Right kidney (tissue), 9 donors: ENCODE results near the gene ACCS.

Experiments
- DNase-seq: peaks from one replicate; pipeline ENCODE4 v3.0.0-alpha.2; 2016
- long read RNA-seq, 8 donors: transcript quantifications; one replicate each; lab custom pipeline, GENCODE V29; 2026

ACCS gene
- long read RNA-seq, donor 1, partial matches to known transcripts = 0 of 1 reads
- long read RNA-seq, donor 1, other reads (novel, unspliced or antisense) = 0 of 1 reads
- long read RNA-seq, donor 2 = 0 reads
- long read RNA-seq, donor 3 = 0 reads
- long read RNA-seq, donor 4 = 0 reads
- long read RNA-seq, donor 5, partial matches to known transcripts = 0 of 1 reads
- long read RNA-seq, donor 5, other reads (novel, unspliced or antisense) = 0 of 1 reads
- long read RNA-seq, donor 6 = 0 reads
- long read RNA-seq, donor 7, partial matches to known transcripts = 0 of 2 reads
- long read RNA-seq, donor 7, other reads (novel, unspliced or antisense) = 0 of 2 reads
- long read RNA-seq, donor 8, partial matches to known transcripts = 0 of 2 reads
- long read RNA-seq, donor 8, other reads (novel, unspliced or antisense) = 0 of 2 reads

- DNase-seq = peak; percentile 96
Observed at GRCh38 chr11:44065841-44066731, at the start of gene ACCS. ACCS (plus strand) TSS chr11:44066270; CDS start chr11:44067628, 1,358 bp downstream.

DNA sequence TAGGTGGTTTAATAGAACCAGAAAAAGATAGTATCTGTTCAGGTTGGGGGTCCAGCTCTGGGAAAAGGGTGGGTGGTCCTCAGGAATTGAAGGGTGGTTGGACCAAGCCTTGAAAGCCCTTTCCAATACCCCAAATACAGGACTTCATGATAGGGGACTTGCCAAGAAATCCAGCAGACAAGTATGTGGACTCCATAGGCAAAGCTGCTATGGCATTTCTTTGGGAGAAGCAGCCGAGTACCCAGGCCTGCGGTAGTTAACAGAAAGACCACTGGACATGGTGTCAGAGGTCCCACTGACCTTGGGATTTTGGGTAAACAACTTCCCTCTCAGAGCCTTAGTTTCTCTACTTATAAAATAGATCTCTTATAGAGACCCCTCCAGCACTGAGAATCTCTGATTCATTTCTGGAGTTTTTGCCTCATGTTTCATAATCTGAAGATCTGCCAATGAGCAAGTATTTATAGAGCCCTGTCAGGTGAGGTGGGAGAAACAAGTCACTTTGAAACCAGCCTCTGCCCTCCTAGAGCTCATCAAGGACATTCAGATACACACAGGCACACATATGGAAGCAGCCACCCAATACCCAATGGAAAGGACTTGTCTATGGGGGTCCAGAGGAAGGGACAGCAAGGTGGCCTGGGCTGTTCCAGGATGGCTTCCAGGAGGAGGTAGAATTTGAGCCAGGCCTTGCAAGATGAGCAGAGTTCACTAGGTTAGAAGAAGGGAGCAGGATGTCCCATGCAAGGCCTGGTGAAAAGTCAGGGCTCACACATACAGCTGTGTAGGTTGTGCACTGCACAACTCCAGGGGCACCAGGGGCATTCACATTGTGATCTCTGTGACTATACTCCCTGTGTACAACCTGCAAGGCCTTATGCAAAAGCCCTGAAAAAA lies 49.3 kb upstream of the ACCS start:
- no peak for DNase-seq

GRCh38 chr11:44017443-44018126 lies 48.5 kb upstream of the ACCS start:
- no peak for DNase-seq

GRCh38 chr11:44018127-44018521 lies 47.9 kb upstream of the ACCS start:
- DNase-seq = no peak

GRCh38 chr11:44018829-44019228 lies 47.2 kb upstream of the ACCS start:
- DNase-seq = no peak

- DNase-seq = no peak
Observed at GRCh38 chr11:44024977-44025376, 41.1 kb upstream of the ACCS start.

GRCh38 chr11:44025727-44026126 lies 40.3 kb upstream of the ACCS start:
- DNase-seq = no peak

GRCh38 chr11:44028401-44028800 lies 37.7 kb upstream of the ACCS start:
- no peak for DNase-seq

GRCh38 chr11:44028816-44029506 lies 37.1 kb upstream of the ACCS start:
- no peak for DNase-seq

DNA sequence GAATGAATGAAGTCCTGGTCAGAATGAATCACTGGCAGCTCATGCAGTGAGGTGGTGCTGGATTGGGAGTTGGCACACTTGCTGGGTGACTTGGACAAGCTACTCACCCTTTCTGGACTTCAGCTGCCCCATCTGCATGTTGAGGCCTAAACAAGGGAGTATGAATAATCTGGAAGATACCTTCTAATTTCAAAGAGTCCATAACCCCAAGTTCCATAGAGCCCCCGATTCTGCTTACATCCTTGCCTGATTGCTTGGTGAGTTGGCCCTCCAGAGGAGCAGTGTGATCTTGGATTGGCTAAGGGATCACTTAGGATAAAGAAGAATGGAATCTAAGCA lies 36.6 kb upstream of the ACCS start:
- no peak for DNase-seq

- DNase-seq = peak; percentile 22
Observed at GRCh38 chr11:44029977-44030911, 35.8 kb upstream of the ACCS start.

DNA sequence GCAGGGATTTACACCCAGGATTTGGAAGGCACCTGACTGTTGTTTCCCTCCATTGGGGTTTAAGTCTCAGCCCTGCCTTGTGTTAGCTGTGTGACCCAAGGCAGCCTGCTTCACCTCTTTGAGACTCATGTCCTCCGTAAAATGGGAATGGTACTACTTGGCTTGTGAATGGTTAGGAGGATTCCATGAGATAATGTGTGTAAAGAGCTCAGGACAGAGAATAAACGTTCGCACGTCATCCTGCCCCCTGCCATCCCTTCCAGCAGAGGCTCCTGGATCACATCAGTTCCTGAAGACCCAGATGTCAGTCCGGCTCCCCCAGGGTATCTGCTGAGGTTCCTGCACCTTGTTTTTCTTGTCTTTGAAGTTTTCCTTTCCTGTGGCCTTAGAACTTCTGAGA lies 35.1 kb upstream of the ACCS start:
- DNase-seq = no peak

GRCh38 chr11:44031549-44031948 lies 34.5 kb upstream of the ACCS start:
- no peak for DNase-seq

GRCh38 chr11:44032299-44033085 lies 33.6 kb upstream of the ACCS start:
- DNase-seq = no peak

DNA sequence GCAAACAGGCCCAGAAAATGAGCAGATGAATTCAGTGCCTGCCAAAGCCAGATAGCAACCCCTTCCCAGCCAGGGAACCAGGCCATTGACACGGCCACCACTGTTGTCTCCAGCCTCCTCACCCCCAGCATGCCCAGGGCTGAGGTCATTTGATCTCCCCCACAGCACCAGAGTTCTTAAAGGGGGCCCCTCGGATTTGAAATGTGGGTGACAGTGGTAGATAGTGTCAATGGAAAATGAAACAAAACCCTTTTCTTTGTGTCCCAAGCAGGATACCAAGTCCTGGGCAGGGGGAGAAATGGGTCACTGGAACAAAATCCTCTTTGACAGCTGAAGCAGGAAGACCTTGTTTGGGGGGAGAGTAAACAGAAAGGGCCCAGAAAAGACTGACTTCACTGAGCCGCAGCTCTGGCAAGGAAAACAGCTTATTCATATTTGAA lies 32.6 kb upstream of the ACCS start:
- no peak for DNase-seq

- no peak for DNase-seq
Observed at GRCh38 chr11:44033856-44034255, 32.2 kb upstream of the ACCS start.

GRCh38 chr11:44034639-44035038 lies 31.4 kb upstream of the ACCS start:
- DNase-seq = no peak

- peak; percentile 61 for DNase-seq
Observed at GRCh38 chr11:44036811-44037657, 29.0 kb upstream of the ACCS start.
